HEK293T (cell line): ENCODE data around the gene PDPR.
"Not testable (repeated sequence)": the region's sequence is repeated elsewhere in the genome, so short reads cannot be mapped to it uniquely, and the experiment has no call there.

Experiments
- BHLHE40 ChIP-seq: fragments of 450-650 bp; IDR thresholded peaks from 2 replicates; pipeline ENCODE4 v1.6.1; 2016; ENCODE audit warnings: mild to moderate bottlenecking, moderate library complexity, borderline replicate concordance
- LEF1 ChIP-seq: fragments of 450-650 bp; IDR thresholded peaks from 2 replicates; pipeline ENCODE4 v1.6.1; 2017; ENCODE audit warnings: mild to moderate bottlenecking, borderline replicate concordance
- PKNOX1 ChIP-seq: fragments of 450-650 bp; IDR thresholded peaks from 2 replicates; pipeline ENCODE4 v1.6.1; 2016
- SP1 ChIP-seq: fragments of 450-650 bp; IDR thresholded peaks from 2 replicates; pipeline ENCODE4 v1.6.1; 2017

- not testable (repeated sequence) for TF ChIP-seq LEF1, PKNOX1, BHLHE40, SP1
These were observed 30.2 kb upstream of the PDPR start for GRCh38 chr16:70083931-70084330.
